Activated CD8-positive, alpha-beta memory T cell treated with anti-CD3 and anti-CD28 coated beads for 4 hours (primary cell): ENCODE results near the gene SMIM27.
A peak's percentile ranks its signal among the peaks of the same experiment; 100 is the strongest.
"Not testable (repeated sequence)": the region's sequence is repeated elsewhere in the genome, so short reads cannot be mapped to it uniquely, and the experiment has no call there.

ENCODE experiments used
- DNase-seq, 2 donors: peaks; one replicate each; pipeline ENCODE4 v3.0.0-alpha.2; 2020; ENCODE audit warnings: low read depth in 2 of 2

The SMIM27 gene

DNA sequence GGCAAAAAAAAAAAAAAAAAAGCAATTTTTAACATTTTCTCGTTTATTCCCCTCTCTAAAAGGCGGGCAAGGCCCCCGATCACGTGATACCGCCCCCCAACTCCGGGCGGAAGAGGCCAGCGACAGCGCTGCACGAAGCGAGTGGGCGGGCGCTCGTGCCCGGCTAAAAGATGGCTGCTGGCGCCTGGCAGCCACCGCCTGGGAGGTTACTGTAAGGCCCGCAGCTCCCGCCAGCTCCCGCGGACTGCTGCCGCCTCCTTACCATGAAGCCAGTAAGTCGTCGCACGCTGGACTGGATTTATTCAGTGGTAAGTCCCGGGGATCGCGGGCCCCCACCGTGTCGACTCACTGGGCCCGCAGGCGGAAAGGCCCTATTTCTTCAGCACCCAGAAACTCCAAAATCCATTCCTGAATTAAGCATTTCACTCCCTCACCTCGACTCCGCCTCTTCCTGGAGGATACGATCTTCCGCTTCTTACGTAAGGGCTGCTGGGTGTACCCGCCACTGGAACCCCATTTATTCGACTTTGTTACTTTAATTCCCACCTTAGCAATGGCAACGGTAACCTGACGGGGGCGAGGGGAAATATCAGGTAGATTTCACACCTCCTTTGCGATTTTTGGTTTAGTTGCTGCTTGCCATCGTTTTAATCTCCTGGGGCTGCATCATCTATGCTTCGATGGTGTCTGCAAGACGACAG, at the start of gene SMIM27, which contains the start of gene TOPORS:
Gene SMIM27 (plus strand): TSS at position 156 of the 701 bp plus-strand sequence. CDS start 108 bp downstream, at position 264.
Gene TOPORS (minus strand): TSS at position 415 of the 701 bp plus-strand sequence. CDS start 150 bp downstream, at position 265.
- DNase-seq, result peak; percentile 82 to 84

DNA sequence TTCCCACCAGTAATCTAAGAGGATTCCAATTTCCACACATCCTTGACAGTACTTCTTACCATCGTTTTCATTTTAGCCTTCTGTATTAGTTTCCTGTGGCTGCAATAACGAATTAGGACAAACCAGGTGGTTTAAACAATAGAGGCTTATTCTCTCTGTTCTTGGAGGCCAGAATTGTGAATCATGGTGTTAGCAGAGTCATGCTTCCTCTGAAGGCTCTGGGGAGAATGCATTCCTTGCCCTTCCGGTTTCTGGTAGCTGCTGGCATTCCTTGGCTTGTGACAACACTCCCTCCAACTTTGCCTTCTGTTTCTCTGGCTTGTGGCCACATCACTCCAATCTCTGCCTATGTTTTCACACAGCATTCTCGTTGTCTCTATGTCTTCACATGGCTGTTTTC, 49.7 kb upstream of the SMIM27 start:
- no peak for DNase-seq

- DNase-seq, result no peak
Observed at GRCh38 chr9:32503008-32503407, 49.1 kb upstream of the SMIM27 start.

DNA sequence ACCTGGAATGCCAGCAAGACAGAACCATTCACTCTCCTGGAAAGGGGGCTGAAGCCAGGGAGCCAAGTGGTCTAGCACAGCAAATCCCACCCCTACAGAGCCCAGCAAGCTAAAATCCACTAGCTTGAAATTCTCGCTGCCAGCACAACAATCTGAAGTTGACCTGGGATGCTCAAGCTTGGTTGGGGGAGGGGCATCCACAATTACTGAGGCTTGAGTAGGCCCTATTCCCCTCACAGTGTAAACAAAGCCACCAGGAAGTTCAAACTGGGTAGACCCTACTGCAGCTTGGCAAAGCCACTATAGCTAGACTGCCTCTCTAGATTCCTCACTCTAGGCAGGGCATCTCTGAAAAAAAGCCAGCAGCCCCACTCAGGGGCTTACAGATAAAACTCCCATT, 43.4 kb upstream of the SMIM27 start:
- no peak for DNase-seq

DNA sequence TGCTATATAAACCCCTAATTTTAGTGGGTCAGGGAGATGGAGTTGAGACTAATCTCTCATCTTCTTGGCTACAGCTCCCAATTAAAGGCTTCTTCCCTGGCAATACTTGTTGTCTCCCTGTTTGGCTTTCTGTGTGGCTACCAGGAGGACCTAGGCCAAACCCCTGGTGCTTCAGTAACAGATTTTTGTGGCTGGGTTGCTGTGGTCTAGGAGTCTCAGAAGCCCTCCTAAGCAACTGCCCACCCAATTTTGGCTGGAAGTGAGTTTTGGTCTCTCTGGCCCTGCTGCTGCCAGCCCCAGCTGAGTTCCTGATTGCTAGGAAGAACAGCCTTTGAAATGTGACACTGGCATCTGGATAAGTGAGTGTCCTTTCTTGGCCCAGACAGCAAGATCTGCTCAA, 35.9 kb upstream of the SMIM27 start:
- no peak for DNase-seq

- no peak for DNase-seq
Observed at GRCh38 chr9:32518276-32518675, 33.9 kb upstream of the SMIM27 start.

DNA sequence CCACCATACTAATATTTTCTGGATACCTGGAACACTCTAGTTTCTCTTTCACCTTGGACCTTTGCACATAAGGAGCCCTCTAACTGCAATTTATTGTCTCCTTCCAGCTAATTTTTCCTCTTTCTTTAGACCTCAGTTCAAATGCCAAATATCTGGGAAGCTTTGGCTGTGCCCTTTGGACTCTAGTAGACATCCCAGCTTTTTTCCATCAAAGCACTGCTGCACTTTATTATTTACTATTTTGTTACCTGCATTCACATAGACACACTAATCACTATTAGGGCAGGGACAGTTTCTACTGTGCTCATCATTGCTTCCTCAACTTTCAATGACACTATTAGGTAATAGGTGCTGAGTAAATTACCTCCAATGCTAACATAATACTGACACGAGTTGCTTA, 28.2 kb upstream of the SMIM27 start:
- DNase-seq, result no peak

- DNase-seq, result not testable (repeated sequence)
Observed at GRCh38 chr9:32524558-32524891, 27.6 kb upstream of the SMIM27 start.

DNA sequence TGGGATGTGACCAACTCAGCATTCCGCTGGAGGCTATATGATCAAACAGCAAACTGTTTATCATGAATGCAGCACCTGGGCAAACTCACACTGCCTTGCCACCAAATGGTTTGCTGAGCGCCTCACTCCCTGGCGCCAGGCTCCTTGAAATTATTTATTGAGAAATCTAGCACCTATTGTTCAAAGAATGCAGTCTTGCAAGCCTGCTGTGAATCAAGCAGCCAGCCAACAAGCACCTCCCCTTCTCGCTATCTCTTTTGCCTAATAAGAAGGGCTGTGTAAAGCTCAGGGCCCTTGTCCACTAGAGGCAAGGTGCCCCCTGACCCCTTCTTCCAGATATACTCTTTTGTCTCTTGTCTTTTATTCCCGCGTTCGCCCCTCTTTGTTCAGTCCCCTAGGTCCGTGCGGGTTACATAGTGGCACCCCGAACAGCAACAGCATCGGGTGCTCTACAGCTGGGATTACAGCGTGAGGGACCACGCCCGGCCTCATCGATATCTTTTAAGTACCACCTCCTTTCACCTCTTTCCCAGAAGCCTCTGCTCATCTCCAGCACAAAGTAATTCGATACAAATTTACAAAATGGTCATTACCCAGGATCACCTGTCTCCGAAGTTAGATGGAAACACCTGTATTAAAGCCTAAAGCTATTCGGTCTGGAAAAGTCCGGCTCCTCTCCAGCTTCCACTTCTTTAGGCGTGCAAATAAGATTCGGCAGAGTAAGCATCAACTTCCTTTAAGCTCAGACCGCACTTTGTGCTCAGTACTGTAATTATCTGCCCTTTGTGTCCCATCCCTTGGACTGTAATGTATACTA, 27.0 kb upstream of the SMIM27 start:
- DNase-seq, result no peak

GRCh38 chr9:32525709-32526030, 26.5 kb upstream of the SMIM27 start:
- DNase-seq, result no peak

GRCh38 chr9:32526041-32526706, 26.0 kb upstream of the SMIM27 start, which contains the start of gene RIGI:
Gene RIGI, minus strand, starts transcription at chr9:32526196. Its CDS starts 30 bp downstream, at chr9:32526166.
- peak; percentile 53 to 67 for DNase-seq

- no peak for DNase-seq
Observed at GRCh38 chr9:32526707-32527048, 25.4 kb upstream of the SMIM27 start.

GRCh38 chr9:32533336-32533735, 18.8 kb upstream of the SMIM27 start:
- no peak for DNase-seq

GRCh38 chr9:32533816-32534215, 18.3 kb upstream of the SMIM27 start:
- no peak for DNase-seq

DNA sequence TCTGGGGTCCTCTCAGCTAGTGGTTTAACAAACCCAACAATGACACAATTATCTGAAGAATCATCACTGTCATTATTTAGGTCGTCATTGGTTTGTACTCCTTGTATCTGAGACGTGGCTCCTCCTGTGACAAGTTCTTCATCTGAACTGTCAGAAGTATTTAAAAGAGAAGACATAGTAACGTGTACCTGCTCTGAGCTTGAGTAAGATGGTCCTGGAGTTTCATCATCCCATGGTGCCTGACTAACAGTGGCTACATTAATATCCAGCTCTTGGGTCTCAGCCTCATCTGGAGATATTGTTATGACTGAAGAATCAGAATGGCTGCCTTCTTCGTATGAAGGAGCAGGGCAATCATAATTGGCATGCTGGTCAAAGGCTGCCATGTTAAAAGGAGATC, 9.1 kb upstream of the SMIM27 start:
- DNase-seq, result no peak

DNA sequence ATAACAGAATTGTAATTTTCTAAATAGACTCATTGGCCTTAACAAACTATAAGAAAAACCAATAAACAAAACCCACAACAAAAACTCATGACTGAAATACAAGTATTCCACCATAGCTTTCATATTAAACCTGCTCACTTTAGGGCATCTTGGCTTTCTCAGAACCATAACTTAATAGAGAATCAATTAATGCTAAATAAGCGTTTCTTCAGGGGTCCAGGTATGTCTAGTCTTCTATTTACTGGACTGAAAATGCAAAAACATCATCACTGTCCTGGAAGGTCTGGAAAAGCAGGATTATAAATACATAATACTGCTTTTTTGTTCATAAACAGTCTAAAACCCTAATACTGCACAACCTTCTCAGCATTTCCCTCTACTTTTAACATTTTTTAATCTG, 6.2 kb upstream of the SMIM27 start:
- no peak for DNase-seq

- DNase-seq, result not testable (repeated sequence)
Observed at GRCh38 chr9:32548213-32548612, 3.9 kb upstream of the SMIM27 start.

DNA sequence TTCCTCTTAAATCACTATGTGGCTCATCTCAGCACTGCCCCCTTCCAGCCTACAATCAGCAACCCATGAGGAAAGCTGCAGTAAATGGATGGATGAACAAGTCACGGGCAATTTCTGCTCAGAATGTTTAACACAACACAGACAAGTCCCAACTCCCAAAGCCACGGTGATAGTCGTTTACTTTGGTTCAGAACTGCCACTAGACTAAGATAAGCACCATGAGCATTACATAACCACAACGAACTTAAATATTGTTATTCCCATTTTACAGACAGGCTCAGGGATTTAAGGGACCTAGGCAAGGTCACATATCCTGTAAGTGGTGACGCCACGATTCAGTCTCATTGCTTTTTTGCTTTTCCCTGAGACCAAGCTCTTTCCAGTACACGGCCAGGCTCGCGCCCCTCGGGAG, 2.0 kb upstream of the SMIM27 start:
- DNase-seq, result no peak

- DNase-seq, result peak; percentile 90 to 91
Observed at GRCh38 chr9:32550562-32551275, 1.4 kb upstream of the SMIM27 start.

DNA sequence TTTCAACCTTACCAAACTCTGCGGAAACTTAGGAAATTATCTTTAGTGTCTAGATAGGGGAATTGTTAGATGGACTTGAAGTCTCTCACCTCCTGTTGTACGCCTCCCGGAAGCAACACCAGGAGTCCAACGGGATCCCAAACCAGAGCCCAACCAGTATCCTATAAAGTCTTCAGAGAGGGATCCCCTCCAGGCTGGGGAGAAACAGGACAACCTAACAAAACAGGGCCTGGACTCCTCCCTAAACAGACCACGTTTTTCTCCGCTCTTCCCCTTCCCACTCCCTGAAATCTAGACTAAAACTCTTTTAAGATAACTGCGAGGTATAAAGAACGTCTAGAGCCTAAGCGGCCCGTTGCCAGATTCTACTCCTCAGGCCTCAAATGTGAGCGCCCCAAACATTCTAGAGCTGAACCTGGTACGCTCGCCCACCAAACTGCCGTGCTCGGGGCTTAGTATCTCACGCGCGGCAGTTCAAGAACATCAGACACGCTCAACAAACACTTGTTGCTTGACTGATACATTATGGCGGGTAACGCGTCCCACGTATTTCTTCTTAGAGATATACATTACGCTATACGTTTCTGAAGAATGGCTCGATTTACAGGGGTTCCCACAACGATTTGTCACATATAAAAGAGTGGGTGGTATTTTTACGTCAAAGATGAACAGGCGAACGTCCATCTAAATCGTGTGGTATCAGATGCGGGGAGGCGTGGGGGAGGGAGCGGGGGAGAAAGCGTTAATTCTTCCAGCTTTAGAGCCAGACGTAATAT, 663 bp upstream of the SMIM27 start:
- DNase-seq, result no peak

DNA sequence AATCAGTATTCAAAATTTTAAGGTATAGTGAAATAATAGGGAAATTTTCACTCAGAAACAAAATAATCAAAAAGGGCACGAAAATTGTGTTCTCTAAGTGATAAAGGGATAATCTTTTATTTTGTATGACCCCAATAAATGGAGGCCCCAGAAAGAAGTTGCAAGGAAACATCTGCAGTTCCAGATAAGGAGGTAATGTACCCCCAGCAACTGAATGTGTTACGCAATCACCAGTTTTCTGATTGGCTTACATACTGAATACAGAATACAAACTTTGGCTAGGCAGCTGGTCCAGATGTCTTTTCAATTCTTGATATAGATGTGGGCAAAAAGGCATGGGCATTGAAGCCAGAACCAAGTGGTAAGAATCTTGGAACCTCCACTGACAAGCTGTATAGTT, 2.0 kb downstream of the SMIM27 start:
- DNase-seq, result no peak
